CMK (cell line): ENCODE data around the gene SLC52A1.
"Not testable (repeated sequence)": the region's sequence is repeated elsewhere in the genome, so short reads cannot be mapped to it uniquely, and the experiment has no call there.

Experiments
- DNase-seq: peaks from one replicate; pipeline ENCODE4 v3.0.0-alpha.2; 2010; ENCODE audit warnings: low read depth

Gene SLC52A1

DNA sequence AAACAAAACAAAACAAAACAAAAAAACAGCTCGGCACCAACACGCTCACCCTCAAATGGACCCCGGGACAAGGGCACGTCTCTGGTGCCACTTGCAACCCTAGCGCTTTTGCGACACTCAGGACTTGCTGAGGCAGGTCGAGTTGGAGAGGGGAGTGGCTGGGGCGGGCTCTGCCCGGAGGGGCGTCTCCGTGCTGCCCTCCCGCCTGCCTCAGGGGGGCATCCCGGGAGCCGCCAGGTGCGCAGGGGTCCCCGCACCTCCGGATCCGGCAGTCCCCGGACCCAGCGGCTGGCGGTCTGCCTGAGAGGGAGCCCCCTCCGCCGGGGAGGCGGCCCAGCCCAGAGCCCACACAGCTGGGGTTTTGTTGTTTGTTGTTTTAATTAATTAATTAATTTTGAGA, at the start of gene SLC52A1:
Gene SLC52A1, minus strand, starts transcription at position 112 of the 400 bp plus-strand sequence. CDS start 820 bp downstream, outside the sequence.
- no peak for DNase-seq

DNA sequence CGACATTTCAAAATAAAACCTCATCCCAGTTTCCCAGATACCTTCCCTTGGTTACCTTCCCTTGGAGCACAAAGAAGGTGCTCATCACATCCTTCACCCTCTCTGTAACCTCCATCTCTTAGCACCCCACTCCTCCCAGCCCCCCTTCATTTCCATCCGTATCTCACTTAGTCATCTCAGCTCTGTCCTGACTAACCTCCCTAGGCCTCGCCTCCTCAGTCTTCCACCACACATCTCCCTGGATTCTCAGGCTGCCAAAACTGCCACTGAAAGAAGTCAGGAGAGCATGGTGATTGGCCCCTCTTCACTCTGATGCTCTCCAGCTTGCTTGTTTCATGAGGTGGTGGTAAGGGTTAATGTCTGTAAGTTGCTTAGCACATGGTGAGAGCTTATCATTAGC, 45.4 kb upstream of the SLC52A1 start:
- no peak for DNase-seq

- no peak for DNase-seq
These were observed 43.1 kb upstream of the SLC52A1 start, which contains the start of gene ZFP3 for GRCh38 chr17:5078106-5079028. Gene ZFP3, plus strand, starts transcription at chr17:5078467. Its CDS starts 13,038 bp downstream, at chr17:5091505.

DNA sequence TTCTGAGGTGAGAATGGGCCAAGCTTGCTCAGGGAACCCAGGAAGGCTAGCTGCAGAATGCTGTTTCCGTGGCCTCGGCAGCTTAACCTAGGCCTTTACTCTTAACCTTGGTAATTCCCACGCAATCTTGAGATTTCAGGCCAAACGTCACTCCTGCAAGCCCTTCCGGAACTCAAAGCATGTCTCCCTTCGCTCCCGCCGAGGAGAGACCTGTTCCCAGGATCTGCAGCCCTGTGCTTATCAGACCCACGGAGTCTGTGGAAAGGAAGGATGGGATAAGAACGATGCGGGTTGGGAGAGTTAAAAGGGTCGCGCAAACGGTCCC, 42.5 kb upstream of the SLC52A1 start:
- DNase-seq, result no peak

DNA sequence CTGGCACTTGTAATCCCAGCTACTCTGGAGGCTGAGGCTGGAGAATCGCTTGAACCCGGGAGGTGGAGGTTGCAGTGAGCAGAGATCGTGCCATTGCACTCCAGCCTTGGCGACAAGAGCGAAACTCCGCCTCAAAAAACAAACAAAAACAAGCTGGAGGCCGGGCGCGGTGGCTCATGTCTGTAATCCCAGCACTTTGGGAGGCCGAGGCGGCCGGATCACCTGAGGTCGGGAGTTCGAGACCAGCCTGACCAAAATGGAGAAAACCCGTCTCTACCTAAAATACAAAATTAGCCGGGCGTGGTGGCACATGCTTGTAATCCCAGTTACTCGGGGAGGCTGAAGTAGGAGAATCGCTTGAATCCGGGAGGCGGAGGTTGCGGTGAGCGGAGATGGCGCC, 42.0 kb upstream of the SLC52A1 start:
- DNase-seq, result not testable (repeated sequence)

GRCh38 chr17:5075472-5075871, 40.2 kb upstream of the SLC52A1 start:
- not testable (repeated sequence) for DNase-seq

DNA sequence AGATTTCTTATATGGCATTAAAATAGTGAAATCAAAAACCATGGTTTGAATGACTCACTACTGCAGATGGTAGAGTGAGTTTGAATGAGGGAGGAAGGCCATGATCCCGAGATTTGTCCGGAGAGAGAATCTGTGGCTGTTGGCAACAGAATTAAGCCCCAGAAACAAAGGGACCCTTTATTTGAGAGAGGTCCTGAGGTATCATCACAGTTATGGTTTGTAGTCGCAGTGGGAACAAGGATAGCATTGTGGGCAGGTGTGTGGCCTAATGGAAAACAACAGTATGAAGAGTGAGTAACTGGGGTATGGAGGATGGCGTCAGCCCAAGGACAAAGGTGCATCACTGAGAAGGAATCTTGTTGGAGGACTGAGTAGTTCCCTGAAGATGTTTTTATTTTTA, 34.5 kb upstream of the SLC52A1 start:
- no peak for DNase-seq

GRCh38 chr17:5068236-5068635, 33.0 kb upstream of the SLC52A1 start:
- DNase-seq, result no peak

DNA sequence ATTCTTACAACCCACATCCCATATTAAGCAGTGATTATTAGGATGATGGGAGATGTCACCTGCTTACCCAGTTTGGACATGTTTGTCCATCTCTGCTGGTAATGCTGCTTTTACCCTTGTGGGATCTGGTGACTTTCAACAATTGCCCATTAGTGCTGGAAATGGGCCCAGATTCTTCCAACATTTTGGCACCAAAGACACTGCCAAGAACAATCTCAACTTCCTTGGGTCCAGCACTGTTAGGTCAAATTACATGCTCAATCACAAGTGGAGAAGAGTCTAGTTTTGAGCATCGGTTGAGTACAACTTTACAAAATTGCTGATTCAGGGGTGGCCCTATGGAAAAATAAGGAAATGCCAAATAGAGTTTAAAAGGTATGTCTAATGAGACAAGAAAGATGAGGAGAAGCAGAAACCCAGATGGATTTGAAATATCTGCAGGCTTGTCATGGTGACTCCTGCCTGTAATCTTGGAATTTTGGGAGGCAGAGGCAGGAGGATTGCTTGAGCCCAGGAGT, 30.1 kb upstream of the SLC52A1 start:
- DNase-seq, result no peak

DNA sequence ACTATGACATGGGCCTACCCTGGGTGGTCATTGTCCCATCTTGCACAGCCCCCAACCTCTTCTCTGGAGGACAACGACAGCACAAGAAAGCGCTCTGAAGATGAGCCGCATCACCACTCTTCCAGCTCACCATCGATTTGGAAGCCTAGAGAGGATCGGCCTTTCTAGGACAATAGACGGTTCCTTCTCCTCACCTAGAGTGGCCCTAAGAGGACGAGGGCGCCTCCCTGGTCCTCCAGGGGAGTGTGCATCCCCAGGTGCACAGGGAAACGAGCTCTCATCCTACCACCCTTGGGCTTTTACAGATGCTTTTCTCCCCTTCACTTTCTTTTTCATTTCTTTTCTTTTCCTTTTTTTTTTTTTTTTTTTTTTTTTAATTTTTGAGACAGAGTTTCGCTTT, 20.3 kb upstream of the SLC52A1 start:
- no peak for DNase-seq

GRCh38 chr17:5050278-5050677, 15.1 kb upstream of the SLC52A1 start:
- DNase-seq, result no peak

- no peak for DNase-seq
These were observed 14.2 kb upstream of the SLC52A1 start for GRCh38 chr17:5049314-5049841.

GRCh38 chr17:5047446-5047845, 12.2 kb upstream of the SLC52A1 start:
- DNase-seq, result no peak

DNA sequence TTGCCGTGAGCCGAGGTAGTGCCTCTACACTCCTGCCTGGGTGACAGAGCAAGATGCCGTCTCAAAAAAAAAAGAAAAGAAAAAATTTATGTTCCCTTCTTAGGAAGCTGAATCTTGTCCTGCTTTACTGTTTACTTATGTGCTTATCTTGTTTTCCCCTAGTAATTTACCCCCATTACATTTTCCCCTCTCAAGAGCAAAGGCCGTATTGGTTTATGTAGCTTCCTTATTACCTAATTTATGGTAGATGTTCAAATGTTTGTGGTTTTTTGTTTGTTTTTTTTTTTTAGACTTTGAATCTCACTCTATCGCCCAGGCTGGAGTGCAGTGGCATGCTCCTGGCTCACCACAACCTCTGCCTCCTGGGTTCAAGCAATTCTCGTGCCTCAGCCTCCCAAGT, 10.3 kb upstream of the SLC52A1 start:
- no peak for DNase-seq

DNA sequence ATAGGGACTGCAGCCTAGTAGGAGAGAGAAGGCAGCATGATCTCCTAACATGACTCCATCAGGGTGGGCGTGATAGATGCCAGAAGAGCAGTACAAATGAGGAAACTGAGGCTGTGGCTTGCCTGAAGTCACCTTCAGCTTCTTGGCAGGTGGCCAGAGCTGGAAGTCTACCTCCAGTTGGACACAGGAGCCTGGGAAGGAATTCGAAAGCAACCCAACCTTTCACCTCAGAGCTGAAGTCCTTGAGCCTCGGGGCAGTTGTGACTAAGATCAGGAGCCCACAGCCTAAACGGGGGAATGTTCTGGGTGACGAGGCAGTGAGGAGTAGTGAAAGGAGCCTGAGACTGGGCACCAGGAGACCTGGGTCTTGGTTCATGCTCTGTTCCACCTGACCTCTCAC, 9.4 kb upstream of the SLC52A1 start:
- no peak for DNase-seq

DNA sequence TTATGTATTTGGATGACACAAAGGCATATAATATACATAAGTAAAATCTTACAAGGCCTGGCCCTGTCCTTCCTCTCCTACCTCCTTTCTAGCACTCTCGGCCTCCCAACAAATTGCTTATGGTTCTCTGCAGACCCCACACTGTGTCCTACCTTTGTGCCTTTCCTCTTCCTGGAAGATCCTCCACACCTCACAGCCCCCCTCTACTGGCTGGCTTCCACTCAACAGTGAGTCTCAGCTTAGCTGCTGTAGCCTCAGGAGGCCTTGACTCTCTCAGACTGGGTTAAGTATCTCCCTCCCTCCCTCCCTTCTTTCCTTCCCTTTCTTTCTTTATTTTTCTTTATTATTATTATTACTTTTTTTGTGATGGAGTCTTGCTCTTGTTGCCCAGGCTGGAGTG, 8.3 kb upstream of the SLC52A1 start:
- DNase-seq, result no peak

DNA sequence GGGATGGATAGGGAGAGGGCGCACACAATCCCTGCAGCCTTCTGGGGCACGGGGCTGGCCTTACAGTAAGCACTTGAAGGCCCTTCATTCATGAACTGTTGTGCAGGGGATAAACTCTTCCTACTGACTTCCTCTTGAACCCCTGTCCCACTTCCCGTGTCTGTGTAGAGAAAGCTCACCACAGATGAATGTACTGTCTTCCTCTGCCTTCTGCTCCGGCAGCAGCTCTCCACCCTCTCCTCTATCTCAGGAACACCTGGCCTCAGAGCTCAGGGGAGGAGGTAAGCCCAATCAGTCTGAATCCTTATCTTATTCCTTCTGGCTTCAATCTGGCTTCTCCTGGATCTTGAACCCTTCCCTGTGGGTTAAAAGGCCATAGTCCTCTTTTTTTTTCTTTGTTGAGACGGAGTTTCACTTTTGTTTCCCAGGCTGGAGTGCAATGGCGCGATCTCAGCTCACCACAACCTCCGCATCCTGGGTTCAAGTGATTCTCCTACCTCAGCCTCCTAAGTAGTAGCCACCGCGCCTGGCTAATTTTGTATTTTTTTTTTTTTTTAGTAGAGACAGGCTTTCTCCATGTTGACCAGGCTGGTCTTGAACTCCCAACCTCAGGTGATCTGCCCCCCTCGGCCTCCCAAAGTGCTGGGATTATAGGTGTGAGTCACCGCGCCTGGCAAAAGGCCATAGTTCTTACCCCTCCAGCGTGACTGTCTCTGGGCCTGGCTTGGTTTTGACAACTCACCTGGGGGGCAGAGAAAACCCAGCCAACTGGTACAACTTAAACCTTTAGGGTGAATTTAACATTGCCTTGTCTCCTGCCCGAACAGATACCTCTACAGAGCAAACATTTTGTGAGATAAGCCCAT, 7.2 kb upstream of the SLC52A1 start:
- DNase-seq, result no peak

DNA sequence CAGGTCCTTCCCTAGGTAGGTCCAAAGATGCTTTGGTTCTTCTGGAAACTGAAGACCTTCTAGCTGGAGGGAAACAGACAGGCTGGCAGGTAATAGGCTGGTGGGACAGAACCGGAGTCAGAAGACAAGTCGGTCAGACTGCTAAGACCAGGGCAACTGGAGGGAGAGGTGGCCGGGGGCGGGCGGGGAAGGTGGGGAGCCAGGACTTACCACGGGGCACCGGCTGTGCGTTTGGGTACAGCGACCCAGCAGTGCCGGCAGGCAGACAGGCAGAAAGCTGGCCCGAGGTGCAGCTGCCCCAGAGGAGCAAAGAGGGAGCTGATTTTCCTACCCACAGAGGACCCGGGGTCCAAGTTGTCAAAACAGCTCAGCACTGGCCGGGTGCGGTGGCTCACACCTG, 575 bp downstream of the SLC52A1 start:
- no peak for DNase-seq

DNA sequence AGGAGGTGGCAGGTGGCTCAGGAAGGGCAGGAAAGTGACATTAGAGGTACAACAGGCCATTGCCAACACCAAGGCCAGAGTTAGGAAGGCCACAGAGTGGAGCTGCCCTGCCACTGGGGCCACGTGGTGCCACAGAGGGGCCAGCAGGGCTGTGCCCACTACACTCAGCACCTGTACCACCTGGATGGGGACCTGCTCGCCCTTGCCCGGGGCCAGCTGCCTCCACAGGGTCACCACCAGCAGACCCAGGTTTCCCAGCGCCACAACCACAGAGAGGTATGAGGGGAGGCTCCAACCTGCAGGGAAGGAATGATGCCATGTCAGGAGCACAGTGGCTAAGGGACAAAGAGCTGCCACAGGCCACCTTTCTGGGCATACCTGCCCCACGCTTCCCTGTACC, 1.2 kb downstream of the SLC52A1 start:
- DNase-seq, result no peak

DNA sequence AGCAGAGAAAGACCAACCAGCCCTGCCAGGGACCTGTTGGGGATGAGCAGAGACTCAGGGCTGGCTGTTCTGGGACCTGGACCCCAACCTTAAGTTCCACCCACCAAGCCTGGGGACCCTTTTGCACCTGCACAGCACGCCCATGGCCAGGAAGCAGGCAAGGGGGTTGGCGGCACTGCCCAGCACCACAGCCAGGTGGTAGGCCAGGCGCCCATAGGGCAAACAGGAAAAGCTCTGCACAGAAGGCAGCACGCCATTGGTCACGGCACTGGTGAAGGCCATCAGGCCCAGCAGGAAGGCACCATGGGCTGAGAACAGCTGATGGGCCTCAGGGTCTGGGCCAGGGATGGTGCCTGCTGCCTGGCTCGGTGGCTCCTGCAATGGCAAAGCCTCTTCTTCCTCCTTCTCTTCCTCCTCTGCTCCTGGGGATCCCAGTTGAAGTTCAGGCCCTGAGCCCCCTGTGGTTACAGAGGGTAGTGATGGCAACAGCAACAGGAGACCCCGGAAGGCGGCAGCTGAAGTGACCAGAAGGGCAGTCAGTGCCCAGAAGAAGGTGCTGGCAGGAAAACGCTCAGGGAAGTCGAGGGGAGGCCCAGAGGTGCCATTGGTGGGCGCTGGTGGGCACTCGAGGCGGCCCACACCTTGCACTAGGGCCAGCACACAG, 1.7 kb downstream of the SLC52A1 start:
- no peak for DNase-seq

DNA sequence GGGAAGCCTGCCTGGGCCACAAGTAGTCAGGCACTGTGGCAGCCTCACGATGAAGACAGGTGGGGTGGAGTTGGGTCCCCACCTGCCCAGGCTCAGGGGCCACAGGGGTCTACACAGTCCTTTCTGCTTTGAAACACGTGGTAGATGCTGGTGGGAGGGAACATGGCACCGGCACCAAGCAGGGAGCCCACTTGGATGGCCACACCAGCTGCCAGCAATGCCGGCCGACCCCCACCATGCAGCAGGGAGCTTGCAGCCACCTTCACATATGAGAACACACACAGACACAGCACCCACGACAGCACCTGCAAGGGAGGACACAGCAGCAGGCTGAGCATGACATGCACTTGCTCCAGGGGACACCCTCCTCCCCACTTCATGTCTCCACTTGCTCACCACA, 2.4 kb downstream of the SLC52A1 start:
- DNase-seq, result no peak
